Neutrophil (primary cell): Measurements from ENCODE around the gene OR6B3.

ENCODE experiments used
- H3K27ac ChIP-seq: fragments of 200-600 bp; sonication (generic); 2 replicates; pipeline ENCODE4 v1.5.1; 2016; ENCODE audit warnings: mild to moderate bottlenecking, moderate library complexity
- H3K27me3 ChIP-seq: fragments of 200-600 bp; sonication (generic); 2 replicates; pipeline ENCODE4 v1.6.0; 2016; ENCODE audit warnings: mild to moderate bottlenecking
- H3K36me3 ChIP-seq: fragments of 200-600 bp; sonication (generic); 2 replicates; pipeline ENCODE4 v1.5.1; 2017
- H3K4me1 ChIP-seq, 2 experiments: fragments of 200-600 bp in 1 of 2; sonication (generic) in 1 of 2; 1 replicate in 1 of 2; 2 replicates in 1 of 2; pipeline versions ENCODE4 v1.5.1 to v1.6.1; 2013 to 2016; ENCODE audit warnings: low read depth in 1 of 2, low read length in 1 of 2, mild to moderate bottlenecking in 1 of 2, moderate library complexity in 1 of 2; ENCODE audit not compliant: control insufficient read depth in 1 of 2, insufficient read depth in 1 of 2
- H3K4me3 ChIP-seq, 2 experiments: fragments of 200-600 bp in 1 of 2; sonication (generic) in 1 of 2; 1 replicate in 1 of 2; 2 replicates in 1 of 2; pipeline ENCODE4 v1.5.1; 2013 to 2016; ENCODE audit warnings: low read depth in 1 of 2, low read length in 1 of 2, mild to moderate bottlenecking in 1 of 2, moderate library complexity in 1 of 2
- H3K9me3 ChIP-seq: fragments of 200-600 bp; sonication (generic); 2 replicates; pipeline ENCODE4 v1.5.1; 2016
- TF ChIP-seq, protein P1 (sequence below): fragments of 200-600 bp; sonication (generic); IDR thresholded peaks from 2 replicates; pipeline ENCODE4 v1.5.1; 2016; ENCODE audit warnings: antibody characterized with exemption

OR6B3 gene

GRCh38 chr2:240066489-240066888 is 13.2 kb upstream of the OR6B3 start:
- Histone ChIP-seq H3K4me1 (no peaks in the 10 kb centered on the region), H3K9me3 (no peaks in the 10 kb centered on the region), H3K27ac (no peak overlapping the region), H3K36me3 (no peaks in the 10 kb centered on the region), H3K27me3 (peaks cover 73% of the 10 kb centered on the region), H3K4me3 (no peak overlapping the region)
- TF ChIP-seq, protein P1, sequence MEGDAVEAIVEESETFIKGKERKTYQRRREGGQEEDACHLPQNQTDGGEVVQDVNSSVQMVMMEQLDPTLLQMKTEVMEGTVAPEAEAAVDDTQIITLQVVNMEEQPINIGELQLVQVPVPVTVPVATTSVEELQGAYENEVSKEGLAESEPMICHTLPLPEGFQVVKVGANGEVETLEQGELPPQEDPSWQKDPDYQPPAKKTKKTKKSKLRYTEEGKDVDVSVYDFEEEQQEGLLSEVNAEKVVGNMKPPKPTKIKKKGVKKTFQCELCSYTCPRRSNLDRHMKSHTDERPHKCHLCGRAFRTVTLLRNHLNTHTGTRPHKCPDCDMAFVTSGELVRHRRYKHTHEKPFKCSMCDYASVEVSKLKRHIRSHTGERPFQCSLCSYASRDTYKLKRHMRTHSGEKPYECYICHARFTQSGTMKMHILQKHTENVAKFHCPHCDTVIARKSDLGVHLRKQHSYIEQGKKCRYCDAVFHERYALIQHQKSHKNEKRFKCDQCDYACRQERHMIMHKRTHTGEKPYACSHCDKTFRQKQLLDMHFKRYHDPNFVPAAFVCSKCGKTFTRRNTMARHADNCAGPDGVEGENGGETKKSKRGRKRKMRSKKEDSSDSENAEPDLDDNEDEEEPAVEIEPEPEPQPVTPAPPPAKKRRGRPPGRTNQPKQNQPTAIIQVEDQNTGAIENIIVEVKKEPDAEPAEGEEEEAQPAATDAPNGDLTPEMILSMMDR = no peak

DNA sequence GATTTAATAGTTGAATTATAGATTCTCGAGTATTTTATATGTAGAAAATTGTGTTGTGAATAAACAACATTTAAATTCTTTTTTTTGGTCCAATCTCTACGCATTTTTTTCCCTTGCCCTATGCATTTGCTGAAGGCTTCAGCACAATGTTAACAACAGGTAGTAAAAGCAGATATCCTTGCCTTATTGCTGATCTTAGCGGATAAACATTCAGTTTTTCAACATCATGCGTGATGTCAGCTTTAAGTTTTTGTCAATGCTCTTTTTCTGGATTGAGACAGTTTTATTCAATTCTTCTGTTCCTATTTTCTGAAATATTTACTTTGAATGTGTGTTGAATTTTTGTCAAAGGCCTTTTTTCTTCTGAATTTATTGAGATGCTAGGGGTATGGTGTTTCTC is 11.6 kb upstream of the OR6B3 start:
- H3K9me3 ChIP-seq = no peaks in the 10 kb centered on the region
- H3K27me3 ChIP-seq = peaks cover 61% of the 10 kb centered on the region
- H3K4me1 ChIP-seq = no peaks in the 10 kb centered on the region
- TF ChIP-seq, protein P1 = no peak
- no peak overlapping the region for H3K4me3 ChIP-seq
- no peak overlapping the region for H3K27ac ChIP-seq
- no peaks in the 10 kb centered on the region for H3K36me3 ChIP-seq

DNA sequence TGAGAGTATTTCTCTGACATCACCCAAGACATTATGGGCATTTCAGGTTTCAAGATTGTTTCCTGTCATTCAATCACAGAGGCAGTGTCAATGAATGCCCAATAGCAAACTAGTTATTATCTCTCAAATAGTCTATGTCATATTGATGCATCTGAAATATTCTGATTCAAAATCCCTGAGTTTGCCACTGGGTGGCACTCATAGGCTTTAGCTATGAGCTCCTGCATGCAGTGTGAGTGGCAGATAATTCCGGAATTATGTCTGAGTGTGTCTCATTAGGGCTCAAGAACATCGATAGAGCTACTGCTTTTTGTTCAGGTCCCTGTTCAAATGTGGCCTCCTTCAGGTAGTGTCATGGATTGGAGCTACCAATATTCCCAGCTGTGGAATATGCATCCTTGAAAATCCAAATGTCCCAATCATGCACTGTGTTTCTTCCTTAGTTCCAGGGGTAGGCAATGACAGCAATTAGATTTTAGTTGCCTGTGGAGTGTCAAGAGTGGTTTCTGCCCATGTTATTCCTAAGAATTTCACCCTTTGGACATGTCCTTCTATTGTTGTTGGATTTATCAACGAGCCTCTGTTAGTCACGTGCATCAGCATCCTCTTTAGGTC is 7.8 kb upstream of the OR6B3 start:
- Histone ChIP-seq H3K9me3 (no peaks in the 10 kb centered on the region), H3K27me3 (peaks cover 48% of the 10 kb centered on the region), H3K4me3 (no peak overlapping the region), H3K27ac (no peak overlapping the region), H3K36me3 (no peaks in the 10 kb centered on the region), H3K4me1 (no peaks in the 10 kb centered on the region)
- TF ChIP-seq, protein P1 = no peak

DNA sequence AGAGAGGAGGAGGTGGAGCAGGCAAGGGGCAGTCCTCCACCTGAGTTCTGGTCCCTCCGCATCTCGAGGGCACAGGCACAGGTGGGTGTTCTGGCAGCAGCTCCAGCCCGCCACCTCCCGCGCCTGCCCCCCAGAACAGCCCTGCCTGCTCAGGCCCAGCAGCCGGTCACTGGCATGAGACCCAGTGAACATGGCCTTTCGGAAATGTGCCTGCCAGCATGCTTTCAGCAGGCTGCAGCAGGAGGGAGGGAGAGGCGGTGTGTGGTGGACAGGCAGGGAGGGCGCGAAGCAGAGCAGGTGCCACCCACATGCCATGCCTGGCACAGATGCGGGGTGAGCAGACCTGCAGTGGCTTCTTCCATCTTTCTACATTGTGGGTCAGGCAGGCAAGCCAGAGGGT is 3.4 kb upstream of the OR6B3 start:
- no peak overlapping the region for H3K27ac ChIP-seq
- no peaks in the 10 kb centered on the region for H3K9me3 ChIP-seq
- no peak overlapping the region for H3K4me3 ChIP-seq
- H3K27me3 ChIP-seq = peaks cover 50% of the 10 kb centered on the region
- TF ChIP-seq, protein P1 = no peak
- H3K4me1 ChIP-seq = no peaks in the 10 kb centered on the region
- no peaks in the 10 kb centered on the region for H3K36me3 ChIP-seq

DNA sequence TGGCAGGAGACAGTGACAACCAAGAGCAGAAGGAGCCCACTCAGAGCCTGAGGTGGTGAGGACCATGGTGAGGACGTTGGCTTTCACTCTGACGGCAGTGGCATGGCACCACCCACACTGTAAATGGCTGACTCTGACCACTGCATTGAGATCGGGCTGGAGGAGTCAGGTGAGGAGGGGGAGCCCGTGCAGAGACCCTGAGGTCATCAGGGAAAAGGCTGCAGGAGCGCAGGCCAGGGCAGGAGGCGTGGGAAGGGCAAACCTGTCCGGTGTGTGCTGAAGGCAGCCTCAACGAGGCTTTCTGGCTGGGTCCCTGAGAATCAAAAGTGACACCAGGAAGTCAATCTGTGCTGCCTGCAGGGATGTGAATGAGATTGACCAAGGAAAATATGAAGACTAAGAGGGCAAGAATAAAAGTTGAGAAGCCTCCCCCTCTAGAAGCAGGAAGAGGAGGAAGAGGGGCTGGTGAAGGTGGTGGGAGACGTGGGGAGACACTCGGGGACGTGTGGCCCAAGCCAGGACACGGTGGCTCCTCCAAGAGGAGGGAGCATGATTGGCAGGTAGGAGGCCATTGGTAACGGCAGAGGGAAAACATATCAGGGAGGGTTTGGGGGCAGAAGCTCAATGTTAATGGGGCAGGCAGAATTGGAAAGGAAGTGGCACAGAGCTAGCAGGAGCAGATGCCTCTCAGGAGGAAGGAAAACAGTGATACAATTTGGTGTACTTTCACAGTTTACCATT is 2.0 kb upstream of the OR6B3 start:
- H3K27ac ChIP-seq = no peak overlapping the region
- no peak overlapping the region for H3K4me3 ChIP-seq
- no peaks in the 10 kb centered on the region for H3K9me3 ChIP-seq
- no peaks in the 10 kb centered on the region for H3K4me1 ChIP-seq
- peaks cover 63% of the 10 kb centered on the region for H3K27me3 ChIP-seq
- TF ChIP-seq, protein P1 = no peak
- H3K36me3 ChIP-seq = no peaks in the 10 kb centered on the region
